HepG2 (cell line): ENCODE results near the gene MRPL51. TPM values are rescaled to one million over a fixed set of nuclear protein-coding genes. Genes with fewer than 3 reads are reported as not detected.

Experiments used
- EEA1 ChIP-seq: sonication (generic); formaldehyde crosslinking; IDR thresholded peaks from 2 replicates; pipeline ENCODE4 v1.5.1; 2020; ENCODE audit warnings: mild to moderate bottlenecking, missing genetic modification reagents, borderline replicate concordance
- ELF3 ChIP-seq: IDR thresholded peaks from 2 replicates; pipeline ENCODE4 v1.6.1; 2016; ENCODE audit warnings: missing genetic modification reagents, missing compliant biosample characterization
- ELK4 ChIP-seq: sonication (generic); formaldehyde crosslinking; IDR thresholded peaks from 2 replicates; pipeline ENCODE4 v1.9.0; 2021; ENCODE audit warnings: missing genetic modification reagents, borderline replicate concordance
- FOXA1 ChIP-seq, 2 experiments: fragments of 450-650 bp in 1 of 2; sonication (generic) in 1 of 2; formaldehyde crosslinking in 1 of 2; IDR thresholded peaks; 2 replicates each; pipeline versions ENCODE4 v1.4.0 to v1.6.1; 2016 to 2020; ENCODE audit warnings: missing genetic modification reagents in 1 of 2
- IKZF5 ChIP-seq: IDR thresholded peaks from 2 replicates; pipeline ENCODE4 v1.6.1; 2018; ENCODE audit warnings: missing genetic modification reagents, mild to moderate bottlenecking, missing compliant biosample characterization
- NFIB ChIP-seq: sonication (generic); formaldehyde crosslinking; IDR thresholded peaks from 2 replicates; pipeline ENCODE4 v1.9.0; 2021; ENCODE audit warnings: missing genetic modification reagents, mild to moderate bottlenecking, borderline replicate concordance
- REST ChIP-seq, 2 experiments: IDR thresholded peaks; 2 replicates each; pipeline ENCODE4 v1.6.1; 2011 to 2012; ENCODE audit warnings: low read length in 2 of 2, borderline replicate concordance in 1 of 2, low read depth in 1 of 2, mild to moderate bottlenecking in 1 of 2, moderate library complexity in 1 of 2
- SOX13 ChIP-seq, 3 experiments: fragments of 450-650 bp in 1 of 3; sonication (generic) in 1 of 3; formaldehyde crosslinking in 1 of 3; IDR thresholded peaks in 2 of 3; conservative IDR thresholded peaks in 1 of 3; 2 replicates each; pipeline versions ENCODE4 v1.5.0 to v1.6.1; 2016 to 2020; ENCODE audit warnings: antibody characterized with exemption in 1 of 3, mild to moderate bottlenecking in 1 of 3, missing compliant biosample characterization in 1 of 3, missing genetic modification reagents in 1 of 3, moderate library complexity in 1 of 3
- TRAFD1 ChIP-seq: sonication (generic); formaldehyde crosslinking; IDR thresholded peaks from 2 replicates; pipeline ENCODE4 v1.5.1; 2020; ENCODE audit warnings: missing genetic modification reagents, mild to moderate bottlenecking, borderline replicate concordance
- YEATS4 ChIP-seq: sonication (generic); formaldehyde crosslinking; IDR thresholded peaks from 2 replicates; pipeline ENCODE4 v1.4.0; 2020; ENCODE audit warnings: missing genetic modification reagents, borderline replicate concordance
- ZBTB42 ChIP-seq: sonication (generic); formaldehyde crosslinking; IDR thresholded peaks from 2 replicates; pipeline ENCODE4 v1.5.0; 2020; ENCODE audit warnings: mild to moderate bottlenecking, missing genetic modification reagents
- ZNF160 ChIP-seq: sonication (generic); formaldehyde crosslinking; IDR thresholded peaks from 2 replicates; pipeline ENCODE4 v1.8.0; 2022; ENCODE audit warnings: mild to moderate bottlenecking, inconsistent platforms, missing genetic modification reagents
- ZNF326 ChIP-seq: sonication (generic); formaldehyde crosslinking; IDR thresholded peaks from 2 replicates; pipeline ENCODE4 v1.4.0; 2020; ENCODE audit warnings: missing genetic modification reagents, borderline replicate concordance
- ZNF451 ChIP-seq: sonication (generic); formaldehyde crosslinking; IDR thresholded peaks from 2 replicates; pipeline ENCODE4 v1.5.0; 2020; ENCODE audit warnings: mild to moderate bottlenecking, missing genetic modification reagents
- ZNF710 ChIP-seq: sonication (generic); formaldehyde crosslinking; IDR thresholded peaks from 2 replicates; pipeline ENCODE4 v1.5.0; 2020; ENCODE audit warnings: mild to moderate bottlenecking, missing genetic modification reagents, borderline replicate concordance
- ZNF776 ChIP-seq: sonication (generic); formaldehyde crosslinking; IDR thresholded peaks from 2 replicates; pipeline ENCODE4 v1.4.0; 2020; ENCODE audit warnings: mild to moderate bottlenecking, missing genetic modification reagents
- polyA plus RNA-seq, 8 experiments: library from polyadenylated mRNA; depleted of rRNA in 3 of 8; stranded (reverse) in 7 of 8; unstranded in 1 of 8; fragments of >200 nt; fragmentation: Illumina TruSeq in 4 of 8; extraction: Trizol in 4 of 8; gene quantifications; 2 replicates each; pipeline versions ENCODE4 v1.2.1 to v1.2.3, GENCODE V29; 2011 to 2016; ENCODE audit warnings: low read depth in 4 of 8, missing spikeins in 1 of 8, mixed read lengths in 1 of 8; ENCODE audit not compliant: insufficient read depth in 1 of 8
- total RNA-seq, 5 experiments: library from RNA; depleted of rRNA; stranded (reverse); fragments of >200 nt; fragmentation: Illumina TruSeq; extraction: Trizol; gene quantifications; 2 replicates each; pipeline ENCODE4 v1.2.3, GENCODE V29; 2016; ENCODE audit warnings: low read depth in 1 of 5

Gene MRPL51
- total and polyA plus RNA-seq, 2 of the 13 experiments (the other 11 are each of a cell fraction or from before 2014, with no cell fraction given) = 64.8 to 278 TPM

- TF ChIP-seq ZBTB42 (CRISPR knock-in tag) (no peak), IKZF5 (peak; percentile 86), ZNF451 (CRISPR knock-in tag) (peak; percentile 48; the same call in 1 of the 2 replicates), REST (IDR thresholded peaks at IDR 0.05; ENCODE audit: borderline replicate concordance in 1 of 2, low read depth in 1 of 2, low read length in 2 of 2) (peak in 1 of 2 experiments; percentile 57; a peak in 1 of 4 replicates), ZNF776 (CRISPR knock-in tag) (peak; percentile 75), ZNF710 (CRISPR knock-in tag) (peak; percentile 85; the same call in 1 of the 2 replicates), FOXA1 (IDR thresholded peaks at IDR 0.05) (no peak), FOXA1 (CRISPR knock-in tag; IDR thresholded peaks at IDR 0.05) (peak; percentile 3; the same call in 1 of the 2 replicates), ELF3 (CRISPR knock-in tag) (peak; percentile 66), NFIB (CRISPR knock-in tag) (no peak), SOX13 (IDR thresholded peaks at IDR 0.05) (no peak), SOX13 (CRISPR knock-in tag; conservative IDR thresholded peaks at IDR 0.05 in 1 of 2, IDR thresholded peaks at IDR 0.05 in 1 of 2) (no peak; a peak in 1 of 4 replicates), ELK4 (CRISPR knock-in tag) (no peak), ZNF160 (CRISPR knock-in tag) (peak; percentile 90), YEATS4 (no peak; the same call in none of the 2 replicates), ZNF326 (CRISPR knock-in tag) (no peak), EEA1 (0 out of 2 replicates have a peak, but pooled peaks have one; percentile 9), TRAFD1 (CRISPR knock-in tag) (no peak)
These were observed 22.5 kb downstream of the MRPL51 start, which contains the start of gene VAMP1 (continued) for GRCh38 chr12:6470375-6471163.
